A673 (cell line): ENCODE data around the gene C19orf73.

Source experiments
- EZH2 ChIP-seq: fragments of 200-600 bp; sonication (generic); IDR thresholded peaks from 2 replicates; pipeline ENCODE4 v1.6.1; 2017; ENCODE audit warnings: borderline replicate concordance, low read depth, mild to moderate bottlenecking, mixed read lengths, antibody characterized with exemption, low read length; ENCODE audit not compliant: poor library complexity, severe bottlenecking
- TF ChIP-seq, protein P1 (sequence below): fragments of 300-800, 200-600 bp; sonication (generic); conservative IDR thresholded peaks from 2 replicates; pipeline ENCODE4 v1.5.1; 2017; ENCODE audit warnings: low read depth, mild to moderate bottlenecking, antibody characterized with exemption, low read length, moderate library complexity, mixed read lengths

- TF ChIP-seq, protein P1, sequence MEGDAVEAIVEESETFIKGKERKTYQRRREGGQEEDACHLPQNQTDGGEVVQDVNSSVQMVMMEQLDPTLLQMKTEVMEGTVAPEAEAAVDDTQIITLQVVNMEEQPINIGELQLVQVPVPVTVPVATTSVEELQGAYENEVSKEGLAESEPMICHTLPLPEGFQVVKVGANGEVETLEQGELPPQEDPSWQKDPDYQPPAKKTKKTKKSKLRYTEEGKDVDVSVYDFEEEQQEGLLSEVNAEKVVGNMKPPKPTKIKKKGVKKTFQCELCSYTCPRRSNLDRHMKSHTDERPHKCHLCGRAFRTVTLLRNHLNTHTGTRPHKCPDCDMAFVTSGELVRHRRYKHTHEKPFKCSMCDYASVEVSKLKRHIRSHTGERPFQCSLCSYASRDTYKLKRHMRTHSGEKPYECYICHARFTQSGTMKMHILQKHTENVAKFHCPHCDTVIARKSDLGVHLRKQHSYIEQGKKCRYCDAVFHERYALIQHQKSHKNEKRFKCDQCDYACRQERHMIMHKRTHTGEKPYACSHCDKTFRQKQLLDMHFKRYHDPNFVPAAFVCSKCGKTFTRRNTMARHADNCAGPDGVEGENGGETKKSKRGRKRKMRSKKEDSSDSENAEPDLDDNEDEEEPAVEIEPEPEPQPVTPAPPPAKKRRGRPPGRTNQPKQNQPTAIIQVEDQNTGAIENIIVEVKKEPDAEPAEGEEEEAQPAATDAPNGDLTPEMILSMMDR = no peak
- TF ChIP-seq EZH2 = no peak
Measured at GRCh38 chr19:49086296-49086695, 32.6 kb downstream of the C19orf73 start.
